Neuronal stem cell (in vitro differentiated cells): ENCODE data around the gene PCYT2.

Experiments used
- DNase-seq: peaks from one replicate; pipeline ENCODE4 v3.0.0-alpha.2; 2013; ENCODE audit warnings: low spot score
- H2AFZ ChIP-seq: one replicate; pipeline ENCODE4 v1.6.1; 2013; ENCODE audit warnings: mild to moderate bottlenecking, low read length, inconsistent platforms
- H2AK5ac ChIP-seq: 2 replicates; pipeline ENCODE4 v1.6.1; 2013; ENCODE audit warnings: low read depth, mild to moderate bottlenecking, inconsistent platforms, low read length, moderate library complexity, mixed read lengths
- H2BK120ac ChIP-seq: 2 replicates; pipeline ENCODE4 v1.6.1; 2013; ENCODE audit warnings: low read depth, mild to moderate bottlenecking, inconsistent platforms, low read length, moderate library complexity, mixed read lengths
- H2BK12ac ChIP-seq: one replicate; pipeline ENCODE4 v1.6.1; 2013; ENCODE audit warnings: low read length, inconsistent platforms
- H2BK15ac ChIP-seq: 2 replicates; pipeline ENCODE4 v1.6.1; 2013; ENCODE audit warnings: mild to moderate bottlenecking, low read length, inconsistent platforms, mixed read lengths
- H2BK5ac ChIP-seq: one replicate; pipeline ENCODE4 v1.6.1; 2013; ENCODE audit warnings: inconsistent platforms, mild to moderate bottlenecking, low read length, moderate library complexity
- H3K14ac ChIP-seq: one replicate; pipeline ENCODE4 v1.6.1; 2013; ENCODE audit warnings: low read length, inconsistent platforms
- H3K18ac ChIP-seq: 2 replicates; pipeline ENCODE4 v1.6.1; 2013; ENCODE audit warnings: low read length, inconsistent platforms
- H3K23ac ChIP-seq: 2 replicates; pipeline ENCODE4 v1.6.1; 2013; ENCODE audit warnings: low read depth, mild to moderate bottlenecking, mixed read lengths, low read length, inconsistent platforms; ENCODE audit not compliant: poor library complexity
- H3K27ac ChIP-seq: replicated peaks from 3 replicates; pipeline ENCODE4 v1.5.1; 2013; ENCODE audit warnings: low read length, inconsistent platforms
- H3K27me3 ChIP-seq, 3 experiments: 2 replicates each; pipeline ENCODE4 v1.6.1; 2013; ENCODE audit warnings: low read length in 3 of 3, mild to moderate bottlenecking in 2 of 3, inconsistent platforms in 1 of 3, low read depth in 1 of 3, mixed read lengths in 1 of 3, moderate library complexity in 1 of 3; ENCODE audit not compliant: control insufficient read depth in 3 of 3, insufficient read depth in 3 of 3
- H3K36me3 ChIP-seq, 2 donors: replicated peaks in 1 of 2; 2 replicates each; pipeline ENCODE4 v1.6.1; 2013; ENCODE audit warnings: low read length in 2 of 2; ENCODE audit not compliant: control insufficient read depth in 2 of 2, insufficient read depth in 2 of 2
- H3K4ac ChIP-seq: 2 replicates; pipeline ENCODE4 v1.6.1; 2013; ENCODE audit warnings: inconsistent platforms, mild to moderate bottlenecking, low read length, moderate library complexity
- H3K4me1 ChIP-seq, 2 donors: 1 replicate in 1 of 2; 2 replicates in 1 of 2; pipeline ENCODE4 v1.6.1; 2013; ENCODE audit warnings: low read length in 2 of 2, low read depth in 1 of 2; ENCODE audit not compliant: control insufficient read depth in 2 of 2, insufficient read depth in 1 of 2
- H3K4me2 ChIP-seq: one replicate; pipeline ENCODE4 v1.6.1; 2013; ENCODE audit warnings: mild to moderate bottlenecking, low read length, inconsistent platforms; ENCODE audit not compliant: insufficient read depth, poor library complexity, severe bottlenecking
- H3K4me3 ChIP-seq, 2 donors: 2 replicates each; pipeline ENCODE4 v1.5.1; 2013; ENCODE audit warnings: low read length in 2 of 2, mild to moderate bottlenecking in 2 of 2, inconsistent platforms in 1 of 2, moderate library complexity in 1 of 2
- H3K79me1 ChIP-seq: one replicate; pipeline ENCODE4 v1.6.1; 2013; ENCODE audit warnings: low read depth, mild to moderate bottlenecking, inconsistent platforms, low read length, moderate library complexity
- H3K9ac ChIP-seq: one replicate; pipeline ENCODE4 v1.6.1; 2013; ENCODE audit warnings: mild to moderate bottlenecking, low read depth, low read length, inconsistent platforms; ENCODE audit not compliant: poor library complexity
- H3K9me3 ChIP-seq, 2 donors: replicated peaks in 1 of 2; 2 replicates each; pipeline versions ENCODE3 to v1.6.1; 2013; ENCODE audit warnings: low read length in 2 of 2, mild to moderate bottlenecking in 2 of 2, inconsistent platforms in 1 of 2, low read depth in 1 of 2, mixed read lengths in 1 of 2, moderate library complexity in 1 of 2; ENCODE audit not compliant: control insufficient read depth in 2 of 2, insufficient read depth in 1 of 2
- H4K8ac ChIP-seq: one replicate; pipeline ENCODE4 v1.6.1; 2013; ENCODE audit warnings: low read depth, mild to moderate bottlenecking, inconsistent platforms, low read length, moderate library complexity
- H4K91ac ChIP-seq: one replicate; pipeline ENCODE4 v1.6.1; 2013; ENCODE audit warnings: low read length, low read depth, mild to moderate bottlenecking, inconsistent platforms; ENCODE audit not compliant: poor library complexity
- WGBS, 2 donors: extraction: QIAGEN DNeasy Blood & Tissue Kit; methylation state at CpG; one replicate each; pipeline ENCODE4 v1.1.7; 2013; ENCODE audit warnings: missing lambda C conversion rate in 2 of 2, mixed read lengths in 1 of 2; ENCODE audit not compliant: insufficient read length in 2 of 2, insufficient replicate concordance in 1 of 2; ENCODE audit errors: extremely low coverage in 2 of 2; 5-methylcytosine and 5-hydroxymethylcytosine counted together

PCYT2 gene

DNA sequence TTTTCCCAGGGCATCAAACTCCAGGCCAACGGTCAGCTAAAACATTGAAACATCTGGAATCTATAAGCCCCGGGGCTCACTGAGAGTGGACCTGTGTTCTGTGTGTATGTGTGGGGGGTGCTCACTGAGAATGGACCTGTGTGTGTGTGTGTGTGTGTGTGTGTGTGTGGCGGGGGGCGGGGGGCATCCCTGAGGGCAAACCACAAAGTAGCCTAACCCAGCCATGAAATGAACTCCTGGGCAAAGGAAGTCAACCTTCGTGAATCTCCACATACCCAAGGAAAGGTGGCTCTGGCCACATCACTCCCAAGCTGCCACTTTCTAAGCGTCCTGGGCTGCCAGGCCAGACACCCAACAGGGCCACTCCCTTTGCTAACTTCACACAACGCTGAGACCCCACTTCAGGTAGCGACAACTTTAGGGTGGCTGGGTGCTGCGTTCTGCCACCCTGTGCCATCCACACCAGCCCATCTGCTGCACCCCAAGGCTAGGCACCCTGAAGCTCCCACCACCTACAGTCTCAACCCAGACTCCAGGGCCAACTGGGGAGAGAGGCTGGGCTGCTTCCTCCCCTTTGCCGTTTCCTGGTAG lies 14.8 kb upstream of the PCYT2 start:
- no peak overlapping the region for H4K91ac ChIP-seq
- peak overlapping the region; percentile 61 for H3K27ac ChIP-seq
- peaks cover 0 to 3% of the 10 kb centered on the region in 2 donors for H3K9me3 ChIP-seq
- peak overlapping the region; percentile 81 for H3K9ac ChIP-seq
- no peak overlapping the region for H2BK12ac ChIP-seq
- H3K27me3 ChIP-seq, result peaks cover 0 to 10% (median 0%) of the 10 kb centered on the region in 3 experiments
- no peak overlapping the region for H3K4ac ChIP-seq
- H3K18ac ChIP-seq, result peak overlapping the region; percentile 5
- H2BK15ac ChIP-seq, result peak overlapping the region; percentile 2
- H2BK5ac ChIP-seq, result peak overlapping the region; percentile 66
- peak overlapping the region; percentile 86 for H3K4me2 ChIP-seq
- H3K23ac ChIP-seq, result peak overlapping the region; percentile 11
- peaks cover 22 to 35% of the 10 kb centered on the region in 2 donors for H3K4me1 ChIP-seq
- H3K14ac ChIP-seq, result no peak overlapping the region
- H3K4me3 ChIP-seq, result peak overlapping the region; percentile 74 to 95
- no peak overlapping the region for H4K8ac ChIP-seq
- peaks cover 11 to 20% of the 10 kb centered on the region in 2 donors for H3K36me3 ChIP-seq
- H3K79me1 ChIP-seq, result peaks cover 51% of the 10 kb centered on the region
- no peak for DNase-seq
- H2BK120ac ChIP-seq, result no peak overlapping the region
- H2AK5ac ChIP-seq, result no peak overlapping the region
- no peak overlapping the region for H2AFZ ChIP-seq
- WGBS, 2 donors, result no CpG with 5 or more reads among the region's 10 CpGs

- no peak for DNase-seq
- Histone ChIP-seq H3K27ac (peak overlapping the region; percentile 28), H2BK5ac (peak overlapping the region; percentile 82), H4K91ac (no peak overlapping the region), H3K18ac (peak overlapping the region; percentile 13), H3K4ac (no peak overlapping the region), H2BK15ac (peak overlapping the region; percentile 24), H2BK120ac (peak overlapping the region; percentile 61), H2BK12ac (peak overlapping the region; percentile 84), H2AFZ (no peak overlapping the region), H3K4me1 (peaks cover 22 to 35% of the 10 kb centered on the region in 2 donors), H4K8ac (no peak overlapping the region), H3K9ac (peak overlapping the region; percentile 60), H2AK5ac (peak overlapping the region; percentile 11), H3K36me3 (peaks cover 17 to 28% of the 10 kb centered on the region in 2 donors), H3K4me2 (no peak overlapping the region), H3K14ac (no peak overlapping the region), H3K23ac (peak overlapping the region; percentile 20), H3K27me3 (peaks cover 0 to 10% (median 0%) of the 10 kb centered on the region in 3 experiments), H3K9me3 (peaks cover 0 to 3% of the 10 kb centered on the region in 2 donors), H3K79me1 (peaks cover 57% of the 10 kb centered on the region), H3K4me3 (no peak overlapping the region)
- no CpG with 5 or more reads among the region's 21 CpGs for WGBS, 2 donors
Measured at GRCh38 chr17:81924557-81925532, 13.6 kb upstream of the PCYT2 start.

DNA sequence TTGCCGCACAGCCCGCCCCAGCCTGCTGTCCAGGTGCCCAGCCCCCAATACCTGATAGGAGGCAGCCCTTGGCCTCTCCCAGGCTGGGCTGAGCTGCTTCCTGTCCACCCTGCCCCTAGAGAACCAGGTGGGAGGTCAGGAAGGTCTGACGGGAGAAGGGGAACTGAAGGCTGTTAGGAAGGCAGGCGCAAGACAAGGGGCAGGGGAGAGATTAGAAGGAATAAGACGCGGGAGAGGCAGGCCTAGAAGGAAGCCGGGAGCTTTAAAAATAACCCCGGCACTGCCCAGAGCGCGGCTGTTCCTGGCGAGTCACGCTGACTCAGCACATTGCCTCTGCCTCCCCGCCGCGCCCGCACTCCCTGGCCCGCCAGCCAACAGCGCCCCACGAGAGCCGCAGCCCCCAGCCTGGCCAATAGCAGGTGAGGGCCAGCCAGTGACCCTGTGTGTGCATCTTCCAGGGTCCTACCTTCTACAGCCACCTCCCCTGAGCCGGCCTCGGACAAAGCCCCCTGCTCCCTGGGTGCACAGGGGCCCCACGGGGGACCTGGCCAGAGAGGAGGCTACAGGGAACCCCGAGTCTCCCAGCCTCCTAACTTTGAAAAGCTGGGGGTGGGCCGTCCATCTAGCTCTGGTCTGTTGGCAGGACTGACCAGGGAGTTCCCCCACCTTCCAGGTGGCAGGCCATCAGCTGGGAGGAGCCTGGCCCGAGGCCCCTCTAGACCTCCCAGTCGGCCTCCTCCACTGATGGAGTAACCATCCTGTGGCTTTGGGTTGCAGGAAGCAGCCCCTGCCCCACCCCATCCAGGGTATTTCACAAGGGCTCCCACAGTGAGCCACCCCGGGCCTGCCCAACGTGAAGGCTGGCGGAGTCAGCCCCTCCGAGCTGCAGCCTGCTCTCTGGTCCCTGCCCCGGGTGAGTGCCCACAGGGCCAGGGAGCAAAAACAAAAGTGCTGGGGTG lies 12.4 kb upstream of the PCYT2 start:
- H2AFZ ChIP-seq, result no peak overlapping the region
- H3K18ac ChIP-seq, result peak overlapping the region; percentile 80
- H3K4ac ChIP-seq, result peak overlapping the region; percentile 66
- H3K4me1 ChIP-seq, result peaks cover 20 to 30% of the 10 kb centered on the region in 2 donors
- peaks cover 17 to 36% of the 10 kb centered on the region in 2 donors for H3K36me3 ChIP-seq
- H3K9me3 ChIP-seq, result peaks cover 0 to 3% of the 10 kb centered on the region in 2 donors
- H3K9ac ChIP-seq, result peak overlapping the region; percentile 80
- peak overlapping the region; percentile 57 for H3K27ac ChIP-seq
- H2BK5ac ChIP-seq, result peak overlapping the region; percentile 82
- no peak overlapping the region for H4K8ac ChIP-seq
- no peak overlapping the region for H2BK120ac ChIP-seq
- H3K79me1 ChIP-seq, result peaks cover 48% of the 10 kb centered on the region
- H3K4me3 ChIP-seq, result no peak overlapping the region
- peak overlapping the region; percentile 89 for H3K23ac ChIP-seq
- peak overlapping the region; percentile 83 for H2AK5ac ChIP-seq
- H4K91ac ChIP-seq, result no peak overlapping the region
- H2BK15ac ChIP-seq, result no peak overlapping the region
- no CpG with 5 or more reads among the region's 32 CpGs for WGBS, 2 donors
- H3K4me2 ChIP-seq, result peak overlapping the region; percentile 47
- no peak for DNase-seq
- H2BK12ac ChIP-seq, result no peak overlapping the region
- peaks cover 0 to 5% (median 0%) of the 10 kb centered on the region in 3 experiments for H3K27me3 ChIP-seq
- peak overlapping the region; percentile 94 for H3K14ac ChIP-seq
